Nephron (organoid): ENCODE measurements around the gene ADI1.

Experiments used
- H3K27ac Mint-ChIP-seq, 3 experiments: 2 replicates each; pipeline ENCODE4 v1.8.0; 2020; ENCODE audit warnings: mixed read lengths in 3 of 3, mild to moderate bottlenecking in 2 of 3, moderate library complexity in 1 of 3
- H3K27me3 Mint-ChIP-seq: 2 replicates; pipeline ENCODE4 v1.8.0; 2021; ENCODE audit warnings: low read depth, mild to moderate bottlenecking, moderate library complexity, mixed read lengths
- H3K36me3 Mint-ChIP-seq: 2 replicates; pipeline ENCODE4 v1.8.0; 2020; ENCODE audit warnings: low read depth, mixed read lengths
- H3K4me1 Mint-ChIP-seq: 2 replicates; pipeline ENCODE4 v1.8.0; 2020; ENCODE audit warnings: mixed read lengths
- H3K4me3 Mint-ChIP-seq, 3 experiments: 2 replicates each; pipeline ENCODE4 v1.8.0; 2020; ENCODE audit warnings: mild to moderate bottlenecking in 3 of 3, mixed read lengths in 3 of 3, moderate library complexity in 2 of 3
- H3K9me3 Mint-ChIP-seq: 2 replicates; pipeline ENCODE4 v1.8.0; 2020; ENCODE audit warnings: mixed read lengths
- TF ChIP-seq, protein P1 (sequence below), 3 experiments: fragments of 200-600 bp; sonication (generic); IDR thresholded peaks; one replicate each; pipeline ENCODE4 v1.5.0; 2021; ENCODE audit warnings: antibody characterized with exemption in 3 of 3; ENCODE audit not compliant: unreplicated experiment in 3 of 3

ADI1 gene

DNA sequence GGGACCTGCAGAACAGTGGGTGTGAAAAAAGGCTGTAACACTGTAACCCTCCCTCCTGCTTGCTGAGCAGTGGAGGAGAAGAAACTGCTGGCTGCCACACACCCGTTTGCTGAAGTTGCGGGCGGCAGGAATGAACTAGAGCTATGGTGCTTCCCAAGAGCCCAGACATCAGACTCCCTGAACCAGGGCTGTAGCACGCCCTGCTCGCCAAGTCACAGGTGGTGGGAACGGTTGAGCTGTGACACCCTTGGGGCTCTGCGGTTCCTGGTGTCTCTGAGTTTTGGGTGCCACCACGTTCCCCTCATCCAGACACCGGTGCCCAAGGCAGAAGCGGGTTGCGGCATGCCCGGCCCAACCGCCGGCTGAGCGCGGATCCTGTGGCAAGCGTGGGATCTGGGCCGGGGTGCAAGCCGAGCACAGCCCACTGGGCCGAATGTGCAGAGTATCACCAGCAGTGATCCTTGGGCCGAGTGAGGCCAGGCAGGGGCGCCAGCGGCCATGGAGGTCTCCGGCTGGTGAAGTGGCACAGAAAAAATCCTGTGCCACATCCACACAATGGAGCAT is 15.0 kb upstream of the ADI1 start:
- Mint-ChIP-seq H3K27ac (peak overlapping the region in 2 of 3 experiments; percentile 62 to 76), H3K4me3 (peak overlapping the region in 2 of 3 experiments; percentile 25 to 44)

GRCh38 chr2:3533836-3534235 is 14.5 kb upstream of the ADI1 start:
- Mint-ChIP-seq H3K9me3 (no peaks in the 10 kb centered on the region), H3K27me3 (peaks cover 3% of the 10 kb centered on the region), H3K4me3 (peak overlapping the region in 1 of 3 experiments; percentile 40), H3K27ac (peak overlapping the region in 2 of 3 experiments; percentile 48 to 49), H3K4me1 (peaks cover 14% of the 10 kb centered on the region), H3K36me3 (no peaks in the 10 kb centered on the region)
- TF ChIP-seq, protein P1, sequence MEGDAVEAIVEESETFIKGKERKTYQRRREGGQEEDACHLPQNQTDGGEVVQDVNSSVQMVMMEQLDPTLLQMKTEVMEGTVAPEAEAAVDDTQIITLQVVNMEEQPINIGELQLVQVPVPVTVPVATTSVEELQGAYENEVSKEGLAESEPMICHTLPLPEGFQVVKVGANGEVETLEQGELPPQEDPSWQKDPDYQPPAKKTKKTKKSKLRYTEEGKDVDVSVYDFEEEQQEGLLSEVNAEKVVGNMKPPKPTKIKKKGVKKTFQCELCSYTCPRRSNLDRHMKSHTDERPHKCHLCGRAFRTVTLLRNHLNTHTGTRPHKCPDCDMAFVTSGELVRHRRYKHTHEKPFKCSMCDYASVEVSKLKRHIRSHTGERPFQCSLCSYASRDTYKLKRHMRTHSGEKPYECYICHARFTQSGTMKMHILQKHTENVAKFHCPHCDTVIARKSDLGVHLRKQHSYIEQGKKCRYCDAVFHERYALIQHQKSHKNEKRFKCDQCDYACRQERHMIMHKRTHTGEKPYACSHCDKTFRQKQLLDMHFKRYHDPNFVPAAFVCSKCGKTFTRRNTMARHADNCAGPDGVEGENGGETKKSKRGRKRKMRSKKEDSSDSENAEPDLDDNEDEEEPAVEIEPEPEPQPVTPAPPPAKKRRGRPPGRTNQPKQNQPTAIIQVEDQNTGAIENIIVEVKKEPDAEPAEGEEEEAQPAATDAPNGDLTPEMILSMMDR (IDR thresholded peaks at IDR 0.05; ENCODE audit: unreplicated experiment in 3 of 3) = no peak

More for the DNA sequence above, 15.0 kb upstream of the ADI1 start:
- H3K36me3 Mint-ChIP-seq = peaks cover under 1% of the 10 kb centered on the region
- peaks cover 3% of the 10 kb centered on the region for H3K27me3 Mint-ChIP-seq
- no peaks in the 10 kb centered on the region for H3K9me3 Mint-ChIP-seq
- H3K4me1 Mint-ChIP-seq = peaks cover 14% of the 10 kb centered on the region
- TF ChIP-seq, protein P1 (IDR thresholded peaks at IDR 0.05; ENCODE audit: unreplicated experiment in 3 of 3) = no peak

DNA sequence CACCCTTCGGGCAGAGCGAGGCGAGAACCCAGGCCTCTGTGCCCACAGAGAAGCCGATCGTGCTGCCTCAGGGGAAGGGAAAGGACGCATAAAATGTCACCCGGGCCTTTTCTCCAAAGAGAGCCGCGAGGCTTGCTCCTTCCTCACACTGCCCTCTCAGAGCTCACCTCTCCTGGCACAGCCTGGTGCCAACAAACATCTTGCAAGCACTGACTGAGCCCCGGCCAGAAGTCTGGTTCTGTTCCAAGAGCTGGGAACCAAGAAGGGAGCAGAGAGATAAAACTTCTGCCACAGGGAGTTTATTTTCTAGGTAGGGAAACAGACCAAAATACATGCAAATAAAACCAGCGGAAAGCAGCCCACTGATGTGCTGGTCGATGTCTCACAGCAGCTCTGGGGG is 13.6 kb upstream of the ADI1 start:
- Mint-ChIP-seq H3K27me3 (peaks cover 3% of the 10 kb centered on the region), H3K9me3 (no peaks in the 10 kb centered on the region), H3K4me1 (peaks cover 14% of the 10 kb centered on the region), H3K36me3 (no peaks in the 10 kb centered on the region), H3K4me3 (no peak overlapping the region), H3K27ac (peak overlapping the region in 1 of 3 experiments; percentile 49)
- TF ChIP-seq, protein P1 (IDR thresholded peaks at IDR 0.05; ENCODE audit: unreplicated experiment in 3 of 3) = no peak

DNA sequence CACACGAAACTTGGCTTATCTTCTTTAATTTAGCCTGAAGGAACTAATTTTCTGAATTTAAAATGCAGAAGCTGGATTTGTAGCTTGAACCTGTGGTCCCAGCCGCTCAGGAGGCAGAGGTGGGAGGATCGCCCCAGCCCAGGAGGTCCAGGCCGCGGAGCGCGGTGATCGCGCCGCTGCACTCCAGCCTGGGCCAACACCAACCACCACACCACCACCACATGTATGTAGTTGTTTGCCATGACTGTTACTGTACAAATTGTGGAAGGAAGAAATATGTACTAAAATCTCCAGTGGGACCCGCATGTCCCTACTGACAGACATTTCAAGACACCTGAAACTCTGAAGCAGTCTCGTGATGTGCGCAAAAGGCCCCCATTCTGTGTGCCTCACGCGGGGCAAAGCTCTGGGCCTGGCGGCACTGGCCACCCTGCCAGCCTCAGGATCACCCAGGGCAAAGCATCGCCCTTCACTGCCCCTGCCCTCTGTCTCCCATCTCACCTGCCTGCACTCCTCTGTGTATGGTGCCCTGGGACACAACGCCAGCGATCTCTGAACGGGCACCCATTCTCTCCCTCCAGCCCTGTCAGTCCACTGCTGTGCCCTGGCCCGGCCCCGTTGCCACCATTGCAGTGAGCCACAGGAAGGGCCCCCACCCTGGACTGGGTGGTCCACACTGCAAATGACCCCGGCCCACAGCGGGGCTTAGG is 10.1 kb upstream of the ADI1 start:
- Mint-ChIP-seq H3K27ac (no peak overlapping the region), H3K4me1 (peaks cover 12% of the 10 kb centered on the region), H3K36me3 (no peaks in the 10 kb centered on the region), H3K4me3 (no peak overlapping the region), H3K9me3 (no peaks in the 10 kb centered on the region), H3K27me3 (no peaks in the 10 kb centered on the region)
- TF ChIP-seq, protein P1 (IDR thresholded peaks at IDR 0.05; ENCODE audit: unreplicated experiment in 3 of 3) = no peak

GRCh38 chr2:3527886-3528785 is 8.8 kb upstream of the ADI1 start:
- H3K27ac Mint-ChIP-seq = no peak overlapping the region

More at GRCh38 chr2:3527886-3528785, 8.8 kb upstream of the ADI1 start:
- no peaks in the 10 kb centered on the region for H3K27me3 Mint-ChIP-seq
- H3K4me3 Mint-ChIP-seq = no peak overlapping the region
- no peaks in the 10 kb centered on the region for H3K36me3 Mint-ChIP-seq
- H3K9me3 Mint-ChIP-seq = no peaks in the 10 kb centered on the region
- TF ChIP-seq, protein P1 (IDR thresholded peaks at IDR 0.05; ENCODE audit: unreplicated experiment in 3 of 3) = no peak
- peaks cover 18% of the 10 kb centered on the region for H3K4me1 Mint-ChIP-seq
